HEK293T (cell line): ENCODE measurements around the gene SMIM44.

ENCODE experiments used
- FOXA1 ChIP-seq: fragments of 450-650 bp; IDR thresholded peaks from 2 replicates; pipeline ENCODE4 v1.6.1; 2016; ENCODE audit warnings: mild to moderate bottlenecking
- FOXK2 ChIP-seq: fragments of 450-650 bp; IDR thresholded peaks from 2 replicates; pipeline ENCODE4 v1.6.1; 2016; ENCODE audit warnings: mild to moderate bottlenecking
- HDGF ChIP-seq: fragments of 450-650 bp; IDR thresholded peaks from 2 replicates; pipeline ENCODE4 v1.6.1; 2017; ENCODE audit warnings: antibody characterized with exemption, borderline replicate concordance
- NFRKB ChIP-seq: fragments of 450-650 bp; IDR thresholded peaks from 2 replicates; pipeline ENCODE4 v1.6.1; 2016; ENCODE audit warnings: mild to moderate bottlenecking, moderate library complexity
- TARDBP ChIP-seq: fragments of 450-650 bp; IDR thresholded peaks from 2 replicates; pipeline ENCODE4 v1.6.1; 2016
- ZNF384 ChIP-seq: fragments of 450-650 bp; IDR thresholded peaks from 2 replicates; pipeline ENCODE4 v1.6.1; 2016

GRCh38 chr19:3478409-3479176 is 4.6 kb downstream of the SMIM44 start:
- no peak for TF ChIP-seq FOXK2
- no peak for TF ChIP-seq ZNF384
- TF ChIP-seq FOXA1 = no peak
- TF ChIP-seq NFRKB = no peak
- TF ChIP-seq HDGF = no peak
- no peak for TF ChIP-seq TARDBP
